Testis (tissue), 3 donors: Measurements from ENCODE around the gene RAMP3. TPM values are rescaled to one million over a fixed set of nuclear protein-coding genes. Genes with fewer than 3 reads are reported as not detected.

Experiments
- DNase-seq: peaks from one replicate; pipeline ENCODE4 v3.0.0-alpha.2; 2019
- H3K27ac ChIP-seq, 2 donors: fragments of 200-600 bp; sonication (generic); one replicate each; pipeline ENCODE4 v1.5.1; 2019
- H3K27me3 ChIP-seq: fragments of 200-600 bp; sonication (generic); one replicate; pipeline ENCODE4 v1.5.1; 2019
- H3K36me3 ChIP-seq: fragments of 200-600 bp; sonication (generic); one replicate; pipeline ENCODE4 v1.5.1; 2017; ENCODE audit warnings: low read depth; ENCODE audit errors: missing control alignments
- H3K4me1 ChIP-seq: fragments of 200-600 bp; sonication (generic); one replicate; pipeline ENCODE4 v1.5.1; 2019
- H3K4me3 ChIP-seq, 2 donors: fragments of 200-600 bp; sonication (generic); one replicate each; pipeline ENCODE4 v1.5.1; 2017 to 2019
- H3K9me3 ChIP-seq: fragments of 200-600 bp; sonication (generic); one replicate; pipeline ENCODE4 v1.5.1; 2017
- POLR2A ChIP-seq: fragments of 450-650 bp; IDR thresholded peaks from one replicate; pipeline ENCODE4 v1.6.1; 2017; ENCODE audit warnings: antibody characterized with exemption, mild to moderate bottlenecking, moderate library complexity
- WGBS, 2 donors: methylation state at CpG; one replicate each; pipeline ENCODE4 v1.1.5; 2018; 5-methylcytosine and 5-hydroxymethylcytosine counted together
- intact Hi-C: fragments of 100-400 bp; cut with DNase I; formaldehyde crosslinking; loops from one replicate; pipeline ENCODE4 v1.15.1; 2023; ENCODE audit warnings: low total_unique reads
- polyA plus RNA-seq: library from polyadenylated mRNA; stranded (reverse); fragments of 350-450 nt; fragmentation: Illumina TruSeq; extraction: RNeasy Lipid Tissue Mini Kit (QIAGEN cat#74804); gene quantifications from one replicate; pipeline ENCODE4 v1.2.3, GENCODE V29; 2014; ENCODE audit warnings: low read depth, low replicate concordance; ENCODE audit not compliant: insufficient read depth
- total RNA-seq, 2 donors: library from RNA; depleted of rRNA; stranded (reverse); fragments of >200 nt; gene quantifications; one replicate each; pipeline ENCODE4 v1.2.3, GENCODE V29; 2016
- TF ChIP-seq, protein P1 (sequence below), 3 experiments: fragments of 450-650 bp in 2 of 3; fragments of 200-600 bp in 1 of 3; sonication (generic) in 1 of 3; IDR thresholded peaks; one replicate each; pipeline ENCODE4 v1.5.1; 2016 to 2019; ENCODE audit warnings: antibody characterized with exemption in 3 of 3, mild to moderate bottlenecking in 2 of 3, moderate library complexity in 1 of 3

RAMP3 gene
- total and polyA plus RNA-seq, 3 donors from 2014 or later: 9.1 to 23.8 (median 17.0) TPM

DNA sequence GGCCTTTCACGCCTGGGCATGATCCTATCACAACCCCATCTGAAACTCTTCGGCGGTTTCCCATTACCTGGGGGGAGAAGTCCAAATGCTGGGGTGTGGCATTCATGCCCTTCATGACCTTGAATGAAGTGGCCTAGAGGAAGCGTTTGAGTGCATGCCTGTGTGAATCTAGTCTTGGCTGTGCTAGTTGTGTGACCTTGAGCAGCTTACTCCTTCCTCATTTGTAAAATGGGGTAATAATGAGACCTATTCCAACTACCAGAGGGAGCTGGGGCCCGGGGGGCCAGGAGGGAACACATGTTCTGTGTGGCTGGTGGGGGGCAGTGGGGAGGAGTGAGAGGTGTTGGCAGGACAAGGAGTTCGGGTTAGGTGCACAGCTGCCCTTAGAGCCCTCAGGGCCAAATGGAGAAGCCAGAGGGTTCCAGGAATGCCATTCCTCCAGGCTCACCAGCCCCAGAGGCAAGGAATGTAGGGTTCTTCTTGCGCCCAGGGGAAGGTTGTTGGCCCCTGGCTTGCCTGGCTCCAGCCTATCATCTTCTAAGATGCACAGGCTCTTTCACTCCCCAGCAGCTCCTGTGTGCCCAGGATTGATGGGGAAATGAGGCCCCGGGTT, 24.8 kb upstream of the RAMP3 start:
- Histone ChIP-seq H3K4me1 (no peaks in the 10 kb centered on the region), H3K27me3 (no peaks in the 10 kb centered on the region), H3K36me3 (no peaks in the 10 kb centered on the region), H3K4me3 (no peak overlapping the region), H3K27ac (no peak overlapping the region), H3K9me3 (no peaks in the 10 kb centered on the region)
- 67 to 71% methylated on average over 8 of the region's 8 CpGs for WGBS, 2 donors
- intact Hi-C loops: loop anchor here (10.0 kb wide), 2 partner anchors 158 to 278 kb away; partner anchors contain the start of gene MYO1G
- TF ChIP-seq, protein P1, sequence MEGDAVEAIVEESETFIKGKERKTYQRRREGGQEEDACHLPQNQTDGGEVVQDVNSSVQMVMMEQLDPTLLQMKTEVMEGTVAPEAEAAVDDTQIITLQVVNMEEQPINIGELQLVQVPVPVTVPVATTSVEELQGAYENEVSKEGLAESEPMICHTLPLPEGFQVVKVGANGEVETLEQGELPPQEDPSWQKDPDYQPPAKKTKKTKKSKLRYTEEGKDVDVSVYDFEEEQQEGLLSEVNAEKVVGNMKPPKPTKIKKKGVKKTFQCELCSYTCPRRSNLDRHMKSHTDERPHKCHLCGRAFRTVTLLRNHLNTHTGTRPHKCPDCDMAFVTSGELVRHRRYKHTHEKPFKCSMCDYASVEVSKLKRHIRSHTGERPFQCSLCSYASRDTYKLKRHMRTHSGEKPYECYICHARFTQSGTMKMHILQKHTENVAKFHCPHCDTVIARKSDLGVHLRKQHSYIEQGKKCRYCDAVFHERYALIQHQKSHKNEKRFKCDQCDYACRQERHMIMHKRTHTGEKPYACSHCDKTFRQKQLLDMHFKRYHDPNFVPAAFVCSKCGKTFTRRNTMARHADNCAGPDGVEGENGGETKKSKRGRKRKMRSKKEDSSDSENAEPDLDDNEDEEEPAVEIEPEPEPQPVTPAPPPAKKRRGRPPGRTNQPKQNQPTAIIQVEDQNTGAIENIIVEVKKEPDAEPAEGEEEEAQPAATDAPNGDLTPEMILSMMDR (IDR thresholded peaks at IDR 0.05): no peak
- TF ChIP-seq POLR2A: no peak
- DNase-seq: no peak

DNA sequence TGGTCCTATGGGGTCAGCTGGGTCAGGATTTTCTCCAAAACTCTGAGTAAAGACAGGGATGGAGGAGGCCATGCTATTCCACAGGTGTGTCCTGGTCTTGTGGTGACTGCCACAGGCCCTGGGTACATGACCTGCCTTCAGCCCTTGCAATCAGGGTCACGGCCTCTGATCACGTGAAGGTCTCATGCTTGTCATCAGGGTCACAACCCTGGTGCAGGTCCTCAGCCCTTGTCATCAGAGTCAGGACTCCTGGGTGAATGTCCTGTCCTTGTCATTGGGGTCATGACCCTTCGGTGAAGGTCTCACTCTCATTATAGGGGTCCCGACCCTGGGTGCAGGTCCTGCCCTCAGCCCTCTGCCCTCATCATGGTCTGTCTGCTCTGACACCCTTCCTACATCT, 24.2 kb upstream of the RAMP3 start:
- Histone ChIP-seq H3K27me3 (no peaks in the 10 kb centered on the region), H3K36me3 (no peaks in the 10 kb centered on the region), H3K4me1 (no peaks in the 10 kb centered on the region), H3K9me3 (no peaks in the 10 kb centered on the region), H3K4me3 (no peak overlapping the region), H3K27ac (no peak overlapping the region)
- no peak for DNase-seq
- intact Hi-C loops: loop anchor here (10.0 kb wide), 2 partner anchors 159 to 279 kb away; partner anchors contain the start of gene MYO1G
- 90 to 97% methylated on average over 2 to 4 of the region's 4 CpGs for WGBS, 2 donors
- no peak for TF ChIP-seq POLR2A
- TF ChIP-seq, protein P1 (IDR thresholded peaks at IDR 0.05): no peak

DNA sequence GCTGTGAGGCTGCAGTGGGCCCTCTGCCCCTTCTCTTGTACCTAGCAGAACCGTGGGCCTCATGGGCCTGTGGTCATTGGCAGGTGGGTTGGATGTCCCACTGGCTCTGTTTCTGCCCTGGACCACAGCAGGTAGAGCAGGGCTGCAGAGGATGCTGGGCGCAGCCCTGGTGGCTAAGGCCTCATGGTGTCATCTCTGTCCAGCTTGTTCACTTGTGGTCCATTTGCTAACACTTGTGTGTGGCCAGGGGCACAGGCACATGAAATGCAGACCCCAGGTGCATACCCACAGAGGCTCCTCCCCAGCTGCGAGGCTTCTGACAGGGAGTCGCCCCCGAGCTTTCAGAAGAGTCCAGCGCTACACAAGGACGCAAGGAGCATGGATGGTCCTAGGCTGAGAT, 23.7 kb upstream of the RAMP3 start:
- intact Hi-C loops: loop anchor here (10.0 kb wide), 2 partner anchors 159 to 279 kb away; partner anchors contain the start of gene MYO1G
- Histone ChIP-seq H3K4me3 (no peak overlapping the region), H3K36me3 (no peaks in the 10 kb centered on the region), H3K27ac (no peak overlapping the region), H3K4me1 (no peaks in the 10 kb centered on the region), H3K27me3 (no peaks in the 10 kb centered on the region), H3K9me3 (no peaks in the 10 kb centered on the region)
- TF ChIP-seq, protein P1 (IDR thresholded peaks at IDR 0.05): no peak
- no peak for TF ChIP-seq POLR2A
- DNase-seq: no peak
- 94 to 100% methylated on average over 3 to 7 of the region's 7 CpGs for WGBS, 2 donors

DNA sequence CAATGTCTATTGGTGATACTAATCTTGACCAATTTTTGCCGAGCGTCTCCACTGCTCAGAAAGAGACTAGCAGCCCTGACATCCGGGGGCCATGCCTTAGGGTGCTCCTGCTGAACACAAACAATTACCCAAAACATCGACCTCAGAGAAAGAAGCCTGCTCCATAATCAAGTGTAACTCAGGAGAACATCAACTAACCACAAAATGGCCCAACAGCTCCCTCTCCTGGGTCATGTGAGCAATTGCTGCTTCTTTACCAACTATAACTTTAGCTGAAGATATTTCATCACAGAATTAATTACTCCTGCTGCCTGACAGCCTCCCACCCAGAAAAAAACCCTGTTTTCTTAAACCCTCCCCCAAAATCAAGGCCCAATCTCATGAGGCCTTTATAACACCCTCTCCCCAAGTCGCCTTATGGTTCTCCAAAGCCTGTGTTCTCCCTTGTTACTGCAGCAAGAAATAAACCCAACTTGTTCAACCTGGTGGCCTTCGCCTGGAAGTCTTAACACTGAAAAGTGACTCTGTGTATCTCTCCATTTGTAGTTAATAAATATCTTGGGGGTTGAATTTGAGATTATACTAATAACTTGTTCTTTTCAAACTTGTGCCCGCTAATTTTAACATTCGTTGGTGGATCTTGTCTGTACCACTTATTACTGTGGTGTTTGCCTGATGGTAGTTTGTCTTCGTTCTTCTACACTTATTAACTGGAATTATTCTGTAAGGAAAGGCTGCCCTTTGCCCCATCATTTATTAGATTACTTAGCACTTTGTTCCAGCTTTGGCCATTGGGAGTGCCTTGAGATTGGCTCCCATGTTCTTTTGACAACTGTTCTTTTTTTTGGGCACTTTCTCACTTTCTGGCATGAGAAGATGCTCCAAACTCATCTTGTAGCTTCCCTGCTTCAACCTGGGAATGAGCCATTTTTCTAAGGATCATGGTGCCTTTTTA, 21.2 kb upstream of the RAMP3 start:
- 49 to 56% methylated on average over 9 of the region's 9 CpGs for WGBS, 2 donors
- H3K4me1 ChIP-seq: no peaks in the 10 kb centered on the region
- TF ChIP-seq, protein P1 (IDR thresholded peaks at IDR 0.05): peak; percentile 68 to 90 (median 83)
- TF ChIP-seq POLR2A: no peak
- no peaks in the 10 kb centered on the region for H3K36me3 ChIP-seq
- H3K9me3 ChIP-seq: no peaks in the 10 kb centered on the region
- peak; percentile 64 for DNase-seq
- intact Hi-C loops: loop anchor here (10.0 kb wide), 2 partner anchors 162 to 282 kb away; partner anchors contain the start of gene MYO1G
- no peak overlapping the region for H3K4me3 ChIP-seq
- no peak overlapping the region for H3K27ac ChIP-seq
- no peaks in the 10 kb centered on the region for H3K27me3 ChIP-seq
